Measurements from ENCODE around the gene PPP1R13B.

PPP1R13B gene

DNA sequence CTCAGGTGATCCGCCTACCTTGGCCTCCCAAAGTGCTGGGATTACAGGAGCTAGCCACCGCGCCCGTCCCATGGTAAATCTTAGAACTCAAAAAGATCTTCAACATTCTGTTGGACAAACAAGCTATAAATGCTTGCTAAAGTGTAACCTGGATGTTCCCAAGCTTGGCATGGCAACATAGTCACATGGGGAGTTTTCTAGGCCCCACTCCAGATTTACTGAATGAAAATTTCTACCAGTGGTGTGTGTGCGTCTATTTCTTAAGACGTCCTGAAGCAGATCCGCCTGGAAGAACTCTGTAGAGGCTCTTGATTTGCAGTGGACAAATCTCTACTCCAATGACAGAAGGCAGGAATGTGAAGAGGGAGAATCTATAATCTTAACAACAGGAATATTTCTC lies 71.9 kb downstream of the PPP1R13B start:
- no peak for DNase-seq (ENCODE audit: low spot score)
- TF ChIP-seq, protein P1, sequence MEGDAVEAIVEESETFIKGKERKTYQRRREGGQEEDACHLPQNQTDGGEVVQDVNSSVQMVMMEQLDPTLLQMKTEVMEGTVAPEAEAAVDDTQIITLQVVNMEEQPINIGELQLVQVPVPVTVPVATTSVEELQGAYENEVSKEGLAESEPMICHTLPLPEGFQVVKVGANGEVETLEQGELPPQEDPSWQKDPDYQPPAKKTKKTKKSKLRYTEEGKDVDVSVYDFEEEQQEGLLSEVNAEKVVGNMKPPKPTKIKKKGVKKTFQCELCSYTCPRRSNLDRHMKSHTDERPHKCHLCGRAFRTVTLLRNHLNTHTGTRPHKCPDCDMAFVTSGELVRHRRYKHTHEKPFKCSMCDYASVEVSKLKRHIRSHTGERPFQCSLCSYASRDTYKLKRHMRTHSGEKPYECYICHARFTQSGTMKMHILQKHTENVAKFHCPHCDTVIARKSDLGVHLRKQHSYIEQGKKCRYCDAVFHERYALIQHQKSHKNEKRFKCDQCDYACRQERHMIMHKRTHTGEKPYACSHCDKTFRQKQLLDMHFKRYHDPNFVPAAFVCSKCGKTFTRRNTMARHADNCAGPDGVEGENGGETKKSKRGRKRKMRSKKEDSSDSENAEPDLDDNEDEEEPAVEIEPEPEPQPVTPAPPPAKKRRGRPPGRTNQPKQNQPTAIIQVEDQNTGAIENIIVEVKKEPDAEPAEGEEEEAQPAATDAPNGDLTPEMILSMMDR (IDR thresholded peaks at IDR 0.05), result no peak
- H3K27ac ChIP-seq, result no peak overlapping the region

DNA sequence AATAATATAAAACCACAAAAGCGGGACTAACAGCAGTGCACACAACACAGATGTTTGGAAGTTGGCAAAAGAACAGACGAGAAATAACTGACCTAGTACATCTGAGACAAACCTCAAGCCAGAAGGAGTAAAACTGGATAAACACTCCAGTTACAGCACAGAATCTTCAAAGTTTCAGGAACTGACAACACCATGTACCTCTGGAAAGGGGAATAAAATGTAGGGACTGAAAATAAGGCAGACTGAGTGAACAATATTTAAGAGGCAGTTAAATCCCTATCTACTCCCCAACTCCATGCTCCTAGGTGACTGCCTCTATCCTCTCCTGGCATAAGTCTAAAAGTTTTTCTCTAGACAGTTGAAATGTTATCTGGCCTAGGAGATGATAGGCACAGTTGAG lies 73.9 kb downstream of the PPP1R13B start:
- DNase-seq (ENCODE audit: low spot score), result no peak
- Histone ChIP-seq H3K27ac (no peak overlapping the region), H3K4me3 (no peak overlapping the region)
- TF ChIP-seq, protein P1 (IDR thresholded peaks at IDR 0.05), result no peak

More for the DNA sequence above, 71.9 kb downstream of the PPP1R13B start:
- no peak overlapping the region for H3K4me3 ChIP-seq

DNA sequence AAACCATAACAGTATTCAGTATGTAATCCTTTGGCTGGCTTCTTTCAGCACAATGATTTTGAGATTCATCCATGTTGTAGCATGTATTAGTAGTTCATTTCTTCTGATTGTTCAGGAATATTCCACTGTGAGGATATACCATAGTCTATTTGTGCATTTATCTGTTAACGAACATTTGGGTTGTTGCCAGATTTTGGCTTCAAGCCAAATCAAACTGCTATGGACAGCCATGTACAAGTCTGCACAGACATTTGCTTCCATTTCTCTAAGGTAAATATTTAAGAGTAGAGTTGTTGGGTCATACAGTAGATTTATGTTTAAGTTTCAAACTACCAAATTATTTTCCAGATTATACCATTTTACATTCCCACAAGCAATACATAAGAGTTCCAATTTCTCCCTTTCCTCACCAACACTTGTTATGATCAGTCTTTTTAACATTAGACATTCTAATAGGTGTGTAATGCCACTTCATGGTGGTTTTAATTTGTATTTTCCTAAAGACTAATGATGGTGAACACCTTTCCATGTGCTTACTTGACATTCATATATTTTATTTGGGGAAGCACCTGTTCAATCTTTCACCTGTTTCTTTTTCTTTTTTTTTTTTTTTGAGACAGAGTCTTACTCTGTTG lies 75.2 kb downstream of the PPP1R13B start:
- TF ChIP-seq, protein P1 (IDR thresholded peaks at IDR 0.05), result no peak
- no peak for DNase-seq (ENCODE audit: low spot score)
- Histone ChIP-seq H3K27ac (no peak overlapping the region), H3K4me3 (no peak overlapping the region)

DNA sequence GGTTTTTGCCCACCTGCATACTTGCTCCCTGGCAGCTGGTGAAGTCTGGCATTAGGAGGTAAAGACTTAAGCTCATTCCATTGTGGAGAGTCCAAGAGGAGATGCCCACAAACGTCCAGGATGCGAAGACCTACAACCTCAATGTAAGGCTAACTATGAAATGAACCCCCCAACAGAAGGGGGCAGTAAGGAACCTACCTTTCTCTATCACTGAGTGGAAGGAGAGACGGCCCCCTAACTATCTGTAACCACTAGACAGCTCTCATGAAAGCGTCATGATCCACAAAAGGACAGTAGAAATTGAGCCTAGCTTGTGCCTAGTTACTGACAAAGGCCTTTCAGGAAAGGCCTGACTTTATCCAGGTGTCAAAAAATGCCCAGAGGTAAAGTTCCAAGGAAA lies 76.5 kb downstream of the PPP1R13B start:
- Histone ChIP-seq H3K4me3 (no peak overlapping the region), H3K27ac (no peak overlapping the region)
- no peak for DNase-seq (ENCODE audit: low spot score)
- TF ChIP-seq, protein P1 (IDR thresholded peaks at IDR 0.05), result no peak

DNA sequence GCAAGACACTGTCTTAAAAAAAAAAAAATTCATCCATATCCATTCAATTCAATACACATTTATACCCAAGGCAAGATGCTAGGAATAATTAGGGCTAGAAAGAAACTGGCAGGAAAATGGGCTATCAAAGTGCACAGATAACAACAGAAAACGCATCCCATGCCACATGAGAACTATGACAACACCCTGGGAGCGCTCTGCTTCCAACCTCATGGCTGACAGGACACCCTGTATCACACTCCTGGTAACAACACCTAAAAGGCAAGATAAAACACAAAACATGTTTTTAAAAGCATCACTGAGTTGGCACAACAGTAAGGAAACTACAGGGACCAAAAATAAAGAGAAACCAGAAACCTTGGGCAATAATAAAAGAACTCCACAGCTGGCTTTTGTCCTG lies 76.9 kb downstream of the PPP1R13B start:
- H3K27ac ChIP-seq, result no peak overlapping the region
- no peak overlapping the region for H3K4me3 ChIP-seq
- no peak for DNase-seq (ENCODE audit: low spot score)
- TF ChIP-seq, protein P1 (IDR thresholded peaks at IDR 0.05), result no peak

DNA sequence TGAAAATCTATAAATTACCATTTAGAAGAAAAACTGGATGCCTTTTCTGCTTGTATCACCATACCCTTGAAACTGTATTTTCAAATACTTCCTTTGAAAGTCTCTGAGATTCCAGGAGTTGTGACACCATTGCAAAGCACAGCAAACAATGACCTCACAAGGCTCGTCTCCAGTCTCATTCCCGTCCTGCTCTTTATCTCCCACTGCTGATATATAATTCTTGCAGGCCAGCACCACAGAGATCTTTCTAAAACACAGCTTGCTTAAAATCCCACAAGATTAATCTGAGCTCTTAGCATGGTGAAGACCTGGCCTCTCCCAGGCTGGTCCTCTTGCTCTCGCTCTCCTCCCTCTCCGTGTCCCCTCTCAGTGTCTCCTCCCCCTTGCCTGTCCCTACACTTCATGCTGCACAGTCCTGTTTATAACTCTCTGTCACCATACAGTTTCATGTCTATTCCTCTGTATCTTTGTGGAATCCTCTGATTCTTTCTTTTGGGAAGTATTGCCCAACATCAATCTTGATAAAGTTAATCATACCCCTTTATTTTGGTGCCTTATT lies 80.0 kb downstream of the PPP1R13B start:
- Histone ChIP-seq H3K4me3 (no peak overlapping the region), H3K27ac (no peak overlapping the region)
- DNase-seq (ENCODE audit: low spot score), result no peak
- TF ChIP-seq, protein P1 (IDR thresholded peaks at IDR 0.05), result no peak

DNA sequence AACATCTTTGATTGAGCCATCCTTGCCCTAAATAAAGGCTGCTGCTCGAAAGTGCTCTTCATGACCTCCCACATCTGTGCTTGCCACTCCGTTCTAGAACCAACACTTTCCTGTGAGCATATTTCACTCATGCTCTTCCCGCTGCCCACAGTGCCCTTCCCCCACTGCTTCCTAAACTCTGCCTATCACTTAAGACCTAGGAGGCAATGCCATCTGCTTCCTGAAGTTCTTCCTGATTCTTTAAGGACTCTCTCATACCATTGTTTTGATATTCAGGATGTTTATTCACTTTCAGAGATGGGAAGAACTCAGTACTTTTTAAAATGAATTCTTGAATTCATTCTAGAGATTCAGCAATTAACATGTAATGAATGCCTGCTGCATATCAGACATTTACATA lies 81.8 kb downstream of the PPP1R13B start:
- H3K4me3 ChIP-seq, result no peak overlapping the region
- TF ChIP-seq, protein P1 (IDR thresholded peaks at IDR 0.05), result no peak
- H3K27ac ChIP-seq, result no peak overlapping the region
- DNase-seq (ENCODE audit: low spot score), result no peak

Data from coronary artery (tissue), 2 donors.